PC-9 (cell line): Measurements from ENCODE around the gene PDPR. TPM values are rescaled to one million over a fixed set of nuclear protein-coding genes. Genes with fewer than 3 reads are reported as not detected.
"Not testable (repeated sequence)": the region's sequence is repeated elsewhere in the genome, so short reads cannot be mapped to it uniquely, and the experiment has no call there.

Source experiments
- BruUV-seq: library from RNA; stranded (reverse); fragments of 400-500 nt; replicated peaks from 2 replicates; lab custom pipeline; 2021; lab: Mats Ljungman, UMichigan
- CTCF ChIA-PET: fragments of 300-600 bp; sonication (Branson Sonifier 250); formaldehyde crosslinking; loops from one replicate; lab custom pipeline; 2022; ENCODE audit warnings: antibody characterized with exemption; lab: Charles Lee
- POLR2A ChIA-PET: fragments of 300-600 bp; sonication (Branson Sonifier 250); formaldehyde crosslinking; loops from one replicate; lab custom pipeline; 2022; ENCODE audit warnings: antibody characterized with exemption; ENCODE audit not compliant: unreplicated experiment; lab: Charles Lee
- DNase-seq, 2 experiments: peaks; one replicate each; pipeline versions ENCODE4 v3.0.0 to v3.0.0-alpha.2; 2015 to 2022; ENCODE audit warnings: mixed read lengths in 1 of 2
- H2AFZ ChIP-seq: fragments of 200-600 bp; sonication (generic); 2 replicates; pipeline ENCODE4 v1.8.1; 2017; ENCODE audit warnings: antibody characterized with exemption
- H3F3A ChIP-seq: fragments of 200-600 bp; sonication (generic); 2 replicates; pipeline ENCODE4 v1.8.1; 2017; ENCODE audit warnings: antibody characterized with exemption, mild to moderate bottlenecking, low read depth; ENCODE audit not compliant: insufficient read depth
- H3K27ac ChIP-seq: fragments of 200-600 bp; sonication (generic); 2 replicates; pipeline ENCODE4 v1.6.1; 2016; ENCODE audit warnings: mixed run types
- H3K27me3 ChIP-seq: fragments of 200-600 bp; sonication (generic); 2 replicates; pipeline ENCODE4 v1.6.1; 2016; ENCODE audit warnings: low read depth, mixed run types; ENCODE audit not compliant: insufficient read depth
- H3K36me3 ChIP-seq: fragments of 200-600 bp; sonication (generic); 2 replicates; pipeline ENCODE4 v1.6.1; 2016; ENCODE audit warnings: low read depth, mixed run types
- H3K4me1 ChIP-seq: fragments of 200-600 bp; sonication (generic); replicated peaks from 2 replicates; pipeline ENCODE4 v1.6.1; 2016; ENCODE audit warnings: mixed run types; ENCODE audit not compliant: insufficient read depth
- H3K4me2 ChIP-seq: fragments of 200-600 bp; sonication (generic); 2 replicates; pipeline ENCODE4 v1.6.1; 2017; ENCODE audit warnings: mixed run types
- H3K4me3 ChIP-seq: fragments of 200-600 bp; sonication (generic); 2 replicates; pipeline ENCODE4 v1.6.1; 2016; ENCODE audit warnings: mixed run types
- H3K79me2 ChIP-seq: fragments of 200-600 bp; sonication (generic); 2 replicates; pipeline ENCODE4 v1.6.1; 2017; ENCODE audit warnings: low read depth, mixed run types
- H3K9me2 ChIP-seq: fragments of 200-600 bp; sonication (generic); 2 replicates; pipeline ENCODE4 v1.8.1; 2017; ENCODE audit warnings: mild to moderate bottlenecking; ENCODE audit not compliant: insufficient read depth
- H3K9me3 ChIP-seq: fragments of 200-600 bp; sonication (generic); 2 replicates; pipeline ENCODE4 v1.8.1; 2016; ENCODE audit warnings: low read depth; ENCODE audit not compliant: insufficient read depth
- H4K20me1 ChIP-seq: fragments of 200-600 bp; sonication (generic); 2 replicates; pipeline ENCODE4 v1.8.1; 2017; ENCODE audit not compliant: insufficient read depth
- intact Hi-C: fragments of 100-400 bp; cut with micrococcal nuclease; formaldehyde crosslinking; loops from one replicate; pipeline ENCODE4 v1.10.0; 2022; ENCODE audit not compliant: unreplicated experiment
- total RNA-seq: library from RNA; stranded (reverse); gene quantifications from 2 replicates; pipeline ENCODE4 v1.2.3, GENCODE V29; 2021

PDPR gene
- total RNA-seq, 1 experiment from 2014 or later = 48.8 TPM

GRCh38 chr16:70109583-70110279 is 4.4 kb upstream of the PDPR start:
- H3K36me3 ChIP-seq, H3K4me2 ChIP-seq, DNase-seq, H3K9me2 ChIP-seq, H3K79me2 ChIP-seq, H3K27me3 ChIP-seq, H3K9me3 ChIP-seq, H3K27ac ChIP-seq, H4K20me1 ChIP-seq, intact Hi-C loops, POLR2A ChIA-PET, CTCF ChIA-PET, H3F3A ChIP-seq, H3K4me3 ChIP-seq, BruUV-seq, H2AFZ ChIP-seq, H3K4me1 ChIP-seq: not testable (repeated sequence)

- H3K79me2 ChIP-seq, DNase-seq, BruUV-seq, H3K36me3 ChIP-seq, H3K4me2 ChIP-seq, H2AFZ ChIP-seq, intact Hi-C loops, H3K27me3 ChIP-seq, H3K4me3 ChIP-seq, H3K4me1 ChIP-seq, H3K9me2 ChIP-seq, H3F3A ChIP-seq, H3K9me3 ChIP-seq, CTCF ChIA-PET, POLR2A ChIA-PET, H3K27ac ChIP-seq, H4K20me1 ChIP-seq: not testable (repeated sequence)
Measured at GRCh38 chr16:70112162-70112561, 2.0 kb upstream of the PDPR start.

DNA sequence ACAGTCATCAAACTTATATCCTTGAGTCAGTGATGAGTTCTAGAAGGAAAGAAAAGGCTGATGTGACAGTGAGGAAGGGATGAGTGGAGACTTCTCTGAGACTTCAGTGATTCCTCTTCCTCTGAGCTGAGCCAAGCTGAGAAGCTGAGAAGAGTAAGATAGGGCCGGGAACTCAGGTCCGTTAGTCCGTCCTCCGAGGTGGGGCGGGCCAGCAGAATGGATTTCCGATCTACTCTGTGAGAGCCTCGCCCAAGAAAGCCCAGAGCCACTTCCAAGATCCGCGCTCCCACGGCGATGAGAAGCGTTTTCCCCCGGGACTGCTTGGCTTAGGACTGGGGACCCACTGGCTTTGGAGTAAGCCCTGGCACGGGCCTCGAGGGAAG is 542 bp upstream of the PDPR start:
- H2AFZ ChIP-seq, CTCF ChIA-PET, H3K9me2 ChIP-seq, H3K27me3 ChIP-seq, H4K20me1 ChIP-seq, H3K4me1 ChIP-seq, intact Hi-C loops, H3K9me3 ChIP-seq, DNase-seq, H3K27ac ChIP-seq, POLR2A ChIA-PET, H3K36me3 ChIP-seq, H3F3A ChIP-seq: not testable (repeated sequence)
- 0 out of 2 replicates have a peak, but pooled peaks cover 12% of the 10 kb centered on the region for H3K79me2 ChIP-seq
- peak overlapping the region; percentile 56; the same call in 1 of the 2 replicates for H3K4me2 ChIP-seq
- H3K4me3 ChIP-seq = peak overlapping the region; percentile 76; the same call in 1 of the 2 replicates
- BruUV-seq = TSS peak; percentile 87

DNA sequence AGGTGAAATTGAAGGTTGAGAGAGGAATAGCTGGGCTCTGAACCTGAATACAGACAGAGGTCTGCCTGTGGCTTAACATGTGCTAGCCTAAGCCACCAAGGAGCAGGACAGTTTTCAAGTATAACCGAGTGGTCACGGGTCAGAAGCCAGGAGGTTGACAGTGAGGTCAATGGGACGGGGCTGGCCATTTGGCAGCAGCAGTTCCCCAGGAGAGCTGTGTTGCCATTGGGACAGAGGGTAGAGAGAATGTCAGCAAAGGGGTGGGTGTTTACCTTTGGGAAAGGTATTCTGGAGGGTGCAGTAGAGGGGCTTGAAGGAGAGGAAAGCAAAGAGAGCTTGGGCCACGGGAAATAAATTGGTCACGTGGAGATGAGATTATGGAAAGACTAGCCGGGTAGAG is 4.2 kb downstream of the PDPR start:
- BruUV-seq, H4K20me1 ChIP-seq, CTCF ChIA-PET, H3K9me2 ChIP-seq, H3F3A ChIP-seq, H2AFZ ChIP-seq, H3K27me3 ChIP-seq, H3K4me2 ChIP-seq, H3K4me1 ChIP-seq, H3K9me3 ChIP-seq, DNase-seq, intact Hi-C loops, POLR2A ChIA-PET, H3K27ac ChIP-seq, H3K4me3 ChIP-seq: not testable (repeated sequence)
- Histone ChIP-seq H3K79me2 (0 out of 2 replicates have a peak, but pooled peaks cover 12% of the 10 kb centered on the region), H3K36me3 (peaks cover 11% of the 10 kb centered on the region; the same call in 1 of the 2 replicates)

DNA sequence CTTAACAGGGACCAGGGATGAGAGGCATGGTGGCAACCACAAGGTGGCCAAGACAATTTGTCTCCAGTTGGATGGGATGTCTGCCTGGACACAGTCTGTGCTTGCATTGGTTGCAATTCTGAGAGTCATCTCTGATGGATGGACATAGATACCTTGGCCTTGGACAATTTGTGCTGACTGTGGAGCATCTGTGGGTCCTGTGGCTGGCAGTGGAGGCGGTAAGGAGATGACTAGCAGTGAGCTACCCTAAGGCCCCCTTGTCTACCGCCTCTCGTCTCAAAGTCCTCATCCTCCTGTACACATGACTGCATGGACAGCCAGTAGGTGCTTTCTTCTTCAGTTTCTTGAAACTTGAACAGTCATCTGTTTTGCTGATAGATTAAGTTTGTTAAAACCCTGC is 4.6 kb downstream of the PDPR start:
- H3K9me3 ChIP-seq, BruUV-seq, H3K4me3 ChIP-seq, DNase-seq, H2AFZ ChIP-seq, H3F3A ChIP-seq, H3K9me2 ChIP-seq, H3K27ac ChIP-seq, H3K27me3 ChIP-seq, H3K4me2 ChIP-seq, H3K4me1 ChIP-seq, POLR2A ChIA-PET, intact Hi-C loops, CTCF ChIA-PET, H4K20me1 ChIP-seq: not testable (repeated sequence)
- Histone ChIP-seq H3K79me2 (0 out of 2 replicates have a peak, but pooled peaks cover 12% of the 10 kb centered on the region), H3K36me3 (peaks cover 14% of the 10 kb centered on the region; the same call in 1 of the 2 replicates)

GRCh38 chr16:70120398-70120797 is 6.3 kb downstream of the PDPR start:
- H3K4me3 ChIP-seq, H3F3A ChIP-seq, H3K4me1 ChIP-seq, H3K9me2 ChIP-seq, H3K9me3 ChIP-seq, CTCF ChIA-PET, BruUV-seq, H4K20me1 ChIP-seq, DNase-seq, H3K27me3 ChIP-seq, H3K27ac ChIP-seq, intact Hi-C loops, H2AFZ ChIP-seq, POLR2A ChIA-PET, H3K4me2 ChIP-seq, H3K79me2 ChIP-seq: not testable (repeated sequence)
- peaks cover 14% of the 10 kb centered on the region; the same call in 1 of the 2 replicates for H3K36me3 ChIP-seq

GRCh38 chr16:70123822-70124221 is 9.7 kb downstream of the PDPR start:
- H3K79me2 ChIP-seq, H3K4me3 ChIP-seq, H3K4me2 ChIP-seq, H3K4me1 ChIP-seq, H3K27me3 ChIP-seq, CTCF ChIA-PET, H2AFZ ChIP-seq, H3K9me2 ChIP-seq, POLR2A ChIA-PET, DNase-seq, H3K27ac ChIP-seq, H3F3A ChIP-seq, H4K20me1 ChIP-seq, intact Hi-C loops, H3K9me3 ChIP-seq, BruUV-seq: not testable (repeated sequence)
- peaks cover 27% of the 10 kb centered on the region for H3K36me3 ChIP-seq
